OCI-LY7 (cell line): ENCODE data around the gene CMSS1. TPM values are rescaled to one million over a fixed set of nuclear protein-coding genes. Genes with fewer than 3 reads are reported as not detected.
"Not testable (repeated sequence)": the region's sequence is repeated elsewhere in the genome, so short reads cannot be mapped to it uniquely, and the experiment has no call there.

Source experiments
- BruUV-seq: library from RNA; stranded (reverse); fragments of 400-500 nt; replicated peaks from 2 replicates; lab custom pipeline; 2021; lab: Mats Ljungman, UMichigan
- CTCF ChIA-PET: fragments of 300-600 bp; sonication (Branson Sonifier 250); formaldehyde crosslinking; loops from one replicate; lab custom pipeline; 2022; ENCODE audit warnings: antibody characterized with exemption; ENCODE audit not compliant: unreplicated experiment; lab: Charles Lee
- POLR2A ChIA-PET: fragments of 300-600 bp; sonication (Branson Sonifier 250); formaldehyde crosslinking; loops from one replicate; lab custom pipeline; 2022; ENCODE audit warnings: antibody characterized with exemption; lab: Charles Lee
- DNase-seq: peaks from one replicate; pipeline ENCODE4 v3.0.0-alpha.2; 2015; ENCODE audit warnings: low spot score
- H2AFZ ChIP-seq: fragments of 200-600 bp; sonication (generic), shearing (Covaris generic); 2 replicates; pipeline ENCODE4 v1.6.1; 2014; ENCODE audit warnings: mild to moderate bottlenecking, antibody characterized with exemption, low read length, moderate library complexity
- H3K27ac ChIP-seq: fragments of 200-600 bp; sonication (generic); 2 replicates; pipeline ENCODE4 v1.5.1; 2014; ENCODE audit warnings: mixed run types, low read depth, mild to moderate bottlenecking, moderate library complexity, low read length, inconsistent platforms; ENCODE audit not compliant: poor library complexity, severe bottlenecking
- H3K36me3 ChIP-seq: fragments of 200-600 bp; sonication (generic); 2 replicates; pipeline ENCODE4 v1.6.1; 2014; ENCODE audit warnings: mild to moderate bottlenecking, antibody characterized with exemption, low read length, moderate library complexity, mixed read lengths; ENCODE audit not compliant: insufficient read depth
- H3K4me1 ChIP-seq: fragments of 200-600 bp; sonication (generic); 2 replicates; pipeline ENCODE4 v1.5.1; 2014; ENCODE audit warnings: mild to moderate bottlenecking, low read length; ENCODE audit not compliant: insufficient read depth, poor library complexity, severe bottlenecking
- H3K4me2 ChIP-seq: fragments of 200-600 bp; sonication (generic); 2 replicates; pipeline ENCODE4 v1.6.1; 2014; ENCODE audit warnings: mild to moderate bottlenecking, low read length
- H3K4me3 ChIP-seq: fragments of 200-600 bp; sonication (generic); 2 replicates; pipeline ENCODE4 v1.5.1; 2014; ENCODE audit warnings: mild to moderate bottlenecking, low read depth, low read length; ENCODE audit not compliant: poor library complexity, severe bottlenecking
- H3K79me2 ChIP-seq: fragments of 200-600 bp; sonication (generic); 2 replicates; pipeline ENCODE4 v1.6.1; 2016; ENCODE audit warnings: low read depth, mild to moderate bottlenecking, low read length, moderate library complexity, mixed read lengths; ENCODE audit not compliant: insufficient read depth
- H3K9me2 ChIP-seq: fragments of 200-600 bp; sonication (generic); 2 replicates; pipeline ENCODE4 v1.6.1; 2016; ENCODE audit warnings: mild to moderate bottlenecking, low read length, mixed read lengths; ENCODE audit not compliant: insufficient read depth
- H3K9me3 ChIP-seq: fragments of 200-600 bp; sonication (generic); 2 replicates; pipeline ENCODE4 v1.6.1; 2014; ENCODE audit warnings: mild to moderate bottlenecking, mixed run types, low read length, mixed read lengths
- H4K20me1 ChIP-seq: fragments of 200-600 bp; sonication (generic); 2 replicates; pipeline ENCODE4 v1.6.1; 2014; ENCODE audit warnings: mild to moderate bottlenecking, antibody characterized with exemption, low read length, moderate library complexity, mixed read lengths; ENCODE audit not compliant: insufficient read depth
- CTCF ChIP-seq: fragments of 200-600 bp; sonication (generic); conservative IDR thresholded peaks from 2 replicates; pipeline ENCODE4 v1.5.1; 2014; ENCODE audit warnings: mild to moderate bottlenecking, antibody characterized with exemption, low read length, moderate library complexity, mixed read lengths
- EZH2phosphoT487 ChIP-seq: fragments of 200-600 bp; sonication (generic); IDR thresholded peaks from 2 replicates; pipeline ENCODE4 v1.6.1; 2018; ENCODE audit warnings: low read depth, borderline replicate concordance, mild to moderate bottlenecking, mixed run types, antibody characterized with exemption, low read length, moderate library complexity, mixed read lengths
- intact Hi-C: fragments of 100-400 bp; cut with micrococcal nuclease; formaldehyde crosslinking; loops from one replicate; pipeline ENCODE4 v1.10.0; 2022; ENCODE audit not compliant: unreplicated experiment
- total RNA-seq, 2 experiments: library from RNA; depleted of rRNA in 1 of 2; stranded (reverse); fragments of >200 nt in 1 of 2; shearing (Covaris generic) in 1 of 2; gene quantifications; 2 replicates each; pipeline ENCODE4 v1.2.3, GENCODE V29; 2014 to 2022

Gene CMSS1
- total RNA-seq, 2 experiments from 2014 or later: 25.7 to 46.6 TPM

- Histone ChIP-seq H3K4me1 (no peaks in the 10 kb centered on the region), H4K20me1 (peaks cover 30% of the 10 kb centered on the region), H3K9me3 (no peaks in the 10 kb centered on the region), H3K9me2 (no peaks in the 10 kb centered on the region), H3K4me2 (no peak overlapping the region), H3K36me3 (no peaks in the 10 kb centered on the region), H3K79me2 (no peaks in the 10 kb centered on the region), H3K4me3 (no peak overlapping the region), H2AFZ (no peak overlapping the region), H3K27ac (no peak overlapping the region)
- ChIA-PET CTCF (no interaction called here), POLR2A (interaction anchor here (0.8 to 1.1 kb wide), 2 partner anchors 9 kb away, joined by 3 read pairs; no protein-coding TSS in a partner anchor)
- TF ChIP-seq CTCF: no peak
- TF ChIP-seq EZH2phosphoT487: no peak
- intact Hi-C loops: no loop called here
- no peak for DNase-seq
- no TSS peak for BruUV-seq
Measured at GRCh38 chr3:99838755-99839154, 21.1 kb downstream of the CMSS1 start.

- DNase-seq: no peak
- no peak for TF ChIP-seq CTCF
- TF ChIP-seq EZH2phosphoT487: no peak
- Histone ChIP-seq H3K4me3 (no peak overlapping the region), H3K36me3 (no peaks in the 10 kb centered on the region), H3K4me2 (no peak overlapping the region), H3K4me1 (no peaks in the 10 kb centered on the region), H3K27ac (no peak overlapping the region), H3K9me3 (no peaks in the 10 kb centered on the region), H3K79me2 (no peaks in the 10 kb centered on the region), H4K20me1 (peaks cover 36% of the 10 kb centered on the region), H3K9me2 (no peaks in the 10 kb centered on the region), H2AFZ (no peak overlapping the region)
- intact Hi-C loops: no loop called here
- ChIA-PET POLR2A (interaction anchor here (0.8 kb wide), 1 partner anchor 10 kb away, joined by 3 read pairs; no protein-coding TSS in a partner anchor), CTCF (no interaction called here)
- no TSS peak for BruUV-seq
Measured at GRCh38 chr3:99839613-99840012, 22.0 kb downstream of the CMSS1 start.

- H3K9me2 ChIP-seq, H3K27ac ChIP-seq, BruUV-seq, CTCF ChIA-PET, H3K4me3 ChIP-seq, H3K9me3 ChIP-seq, DNase-seq, intact Hi-C loops, H3K4me1 ChIP-seq, H2AFZ ChIP-seq, H3K36me3 ChIP-seq, H3K79me2 ChIP-seq, H3K4me2 ChIP-seq: not testable (repeated sequence)
- peaks cover 47% of the 10 kb centered on the region for H4K20me1 ChIP-seq
- POLR2A ChIA-PET: interaction anchor here (0.7 to 1.4 kb wide), 2 partner anchors 471 to 549 kb away, joined by 3 to 4 read pairs; no protein-coding TSS in a partner anchor
Measured at GRCh38 chr3:99841949-99842348, 24.3 kb downstream of the CMSS1 start.
